ENCODE measurements around the gene HIVEP3. TPM values are rescaled to one million over a fixed set of nuclear protein-coding genes. Genes with fewer than 3 reads are reported as not detected.

HIVEP3 gene
- total RNA-seq, 1 experiment from 2014 or later = 0.55 TPM

- Mint-ChIP-seq H3K27me3 (ENCODE audit: low read depth) (no peaks in the 10 kb centered on the region), H3K36me3 (no peaks in the 10 kb centered on the region), H3K27ac (no peak overlapping the region), H3K9me3 (no peaks in the 10 kb centered on the region), H3K4me3 (no peak overlapping the region), H3K4me1 (peaks cover 54% of the 10 kb centered on the region)
- DNase-seq (ENCODE audit: low spot score) (no peak), ATAC-seq (no peak)
- ChIA-PET POLR2A (no interaction called here), CTCF (no interaction called here)
- TF ChIP-seq ZMAT4 (CRISPR knock-in tag; IDR thresholded peaks at IDR 0.05) (no peak), GABPB1 (CRISPR knock-in tag; IDR thresholded peaks at IDR 0.05) (no peak), ZNF425 (CRISPR knock-in tag; conservative IDR thresholded peaks at IDR 0.05) (no peak), ZNF317 (CRISPR knock-in tag; IDR thresholded peaks at IDR 0.05; ENCODE audit: borderline replicate concordance, low read depth) (no peak), PRRX2 (CRISPR knock-in tag; IDR thresholded peaks at IDR 0.05) (no peak), USF1 (CRISPR knock-in tag; IDR thresholded peaks at IDR 0.05) (no peak)
Measured at GRCh38 chr1:41864471-41865040, 54.2 kb downstream of the HIVEP3 start.

GRCh38 chr1:41863718-41864117 lies 55.0 kb downstream of the HIVEP3 start:
- no peak overlapping the region for H3K27ac Mint-ChIP-seq
- H3K27me3 Mint-ChIP-seq (ENCODE audit: low read depth) = no peaks in the 10 kb centered on the region
- ATAC-seq (no peak), DNase-seq (ENCODE audit: low spot score) (no peak)
- CTCF ChIA-PET = interaction anchor here (1.2 kb wide), 1 partner anchor 52 kb away, joined by 3 read pairs; no protein-coding TSS in a partner anchor
- peaks cover 47% of the 10 kb centered on the region for H3K4me1 Mint-ChIP-seq
- no peak overlapping the region for H3K4me3 Mint-ChIP-seq
- H3K9me3 Mint-ChIP-seq = no peaks in the 10 kb centered on the region
- H3K36me3 Mint-ChIP-seq = no peaks in the 10 kb centered on the region
- POLR2A ChIA-PET = no interaction called here
- no peak for TF ChIP-seq SP1 (CRISPR knock-in tag; conservative IDR thresholded peaks at IDR 0.05)
- no peak for TF ChIP-seq TP53 (CRISPR knock-in tag; IDR thresholded peaks at IDR 0.05)
- no peak for TF ChIP-seq CTCF (IDR thresholded peaks at IDR 0.05)
- TF ChIP-seq ZNF317 (CRISPR knock-in tag; IDR thresholded peaks at IDR 0.05; ENCODE audit: borderline replicate concordance, low read depth) = no peak
- no peak for TF ChIP-seq USF1 (CRISPR knock-in tag; IDR thresholded peaks at IDR 0.05)
- TF ChIP-seq FOXP1 (CRISPR knock-in tag; IDR thresholded peaks at IDR 0.05; ENCODE audit: borderline replicate concordance) = no peak
- TF ChIP-seq ZNF425 (CRISPR knock-in tag; conservative IDR thresholded peaks at IDR 0.05) = no peak
- TF ChIP-seq ZNF281 (CRISPR knock-in tag; IDR thresholded peaks at IDR 0.05) = no peak
- no peak for TF ChIP-seq ZNF219 (CRISPR knock-in tag; IDR thresholded peaks at IDR 0.05; ENCODE audit: borderline replicate concordance)
- TF ChIP-seq CDX4 (CRISPR knock-in tag; IDR thresholded peaks at IDR 0.05; ENCODE audit: borderline replicate concordance) = no peak
- TF ChIP-seq AFF4 (CRISPR knock-in tag; IDR thresholded peaks at IDR 0.05; ENCODE audit: borderline replicate concordance) = no peak
- no peak for TF ChIP-seq RELA (CRISPR knock-in tag; IDR thresholded peaks at IDR 0.05; ENCODE audit: borderline replicate concordance)
- TF ChIP-seq USF2 (CRISPR knock-in tag; IDR thresholded peaks at IDR 0.05) = no peak

Measured in WTC11 (cell line).